Neural cell (in vitro differentiated cells): Measurements from ENCODE around the gene PRSS2. TPM values are rescaled to one million over a fixed set of nuclear protein-coding genes. Genes with fewer than 3 reads are reported as not detected.

ENCODE experiments used
- H2AFZ ChIP-seq: fragments of 200-600, 300-800 bp; sonication (generic), shearing (Covaris generic); 2 replicates; pipeline ENCODE4 v1.6.0; 2014; ENCODE audit warnings: low read depth, mild to moderate bottlenecking, antibody characterized with exemption, low read length, moderate library complexity
- H3F3A ChIP-seq: fragments of 200-600 bp; shearing (Covaris generic); 2 replicates; pipeline ENCODE4 v1.6.1; 2016; ENCODE audit warnings: mild to moderate bottlenecking, moderate library complexity, mixed read lengths, antibody characterized with exemption, low read length; ENCODE audit not compliant: insufficient read depth, poor library complexity, severe bottlenecking
- H3K27ac ChIP-seq: fragments of 200-600, 300-800 bp; sonication (generic), shearing (Covaris generic); 2 replicates; pipeline ENCODE4 v1.5.1; 2014; ENCODE audit warnings: mild to moderate bottlenecking, low read length, moderate library complexity
- H3K27me3 ChIP-seq: fragments of 300-800, 200-600 bp; sonication (generic), shearing (Covaris generic); 2 replicates; pipeline ENCODE4 v1.6.0; 2014; ENCODE audit warnings: mild to moderate bottlenecking, low read depth, low read length, moderate library complexity; ENCODE audit not compliant: insufficient read depth
- H3K36me3 ChIP-seq: fragments of 300-800, 200-600 bp; sonication (generic), shearing (Covaris generic); 2 replicates; pipeline ENCODE4 v1.5.1; 2014; ENCODE audit warnings: mild to moderate bottlenecking, antibody characterized with exemption, low read length, moderate library complexity; ENCODE audit not compliant: insufficient read depth
- H3K4me2 ChIP-seq: fragments of 300-800, 200-600 bp; sonication (generic), shearing (Covaris generic); 2 replicates; pipeline ENCODE4 v1.6.0; 2014; ENCODE audit warnings: mild to moderate bottlenecking, low read length
- H3K4me3 ChIP-seq: fragments of 300-800, 200-600 bp; sonication (generic), shearing (Covaris generic); 2 replicates; pipeline ENCODE4 v1.5.1; 2014; ENCODE audit warnings: mild to moderate bottlenecking, low read length, moderate library complexity
- H3K79me2 ChIP-seq: fragments of 200-600 bp; shearing (Covaris generic); replicated peaks from 2 replicates; pipeline ENCODE4 v1.6.0; 2014; ENCODE audit warnings: mild to moderate bottlenecking, low read length, moderate library complexity; ENCODE audit not compliant: insufficient read depth
- H3K9ac ChIP-seq: fragments of 300-800, 200-600 bp; sonication (generic), shearing (Covaris generic); 2 replicates; pipeline ENCODE4 v1.6.1; 2016; ENCODE audit warnings: mild to moderate bottlenecking, low read length, mixed read lengths
- H3K9me2 ChIP-seq: fragments of 200-600 bp; shearing (Covaris generic); 2 replicates; pipeline ENCODE4 v1.6.1; 2016; ENCODE audit warnings: mild to moderate bottlenecking, low read length, mixed read lengths; ENCODE audit not compliant: insufficient read depth
- H3K9me3 ChIP-seq: fragments of 200-600, 300-800 bp; sonication (generic), shearing (Covaris generic); 2 replicates; pipeline ENCODE4 v1.6.1; 2016; ENCODE audit warnings: mild to moderate bottlenecking, mixed run types, low read length, moderate library complexity, mixed read lengths
- H4K20me1 ChIP-seq: fragments of 200-600 bp; shearing (Covaris generic); 2 replicates; pipeline ENCODE4 v1.6.1; 2016; ENCODE audit warnings: mild to moderate bottlenecking, mixed run types; ENCODE audit not compliant: insufficient read depth
- CTCF ChIP-seq: fragments of 450-650 bp; IDR thresholded peaks from 2 replicates; pipeline ENCODE4 v1.5.1; 2014; ENCODE audit warnings: antibody characterized with exemption, mild to moderate bottlenecking, moderate library complexity; ENCODE audit not compliant: poor library complexity, severe bottlenecking
- EP300 ChIP-seq: fragments of 450-650 bp; conservative IDR thresholded peaks from 2 replicates; pipeline ENCODE4 v1.6.1; 2014; ENCODE audit warnings: antibody characterized with exemption, mild to moderate bottlenecking, moderate library complexity; ENCODE audit not compliant: poor library complexity, severe bottlenecking
- EZH2 ChIP-seq: fragments of 200-600, 300-800 bp; shearing (Covaris generic), sonication (generic); IDR thresholded peaks from 2 replicates; pipeline ENCODE4 v1.6.1; 2014; ENCODE audit warnings: antibody characterized with exemption, low read length, borderline replicate concordance, mild to moderate bottlenecking; ENCODE audit not compliant: insufficient read depth, poor library complexity, severe bottlenecking
- MXI1 ChIP-seq: fragments of 450-650 bp; conservative IDR thresholded peaks from 2 replicates; pipeline ENCODE4 v1.6.1; 2014; ENCODE audit warnings: antibody characterized with exemption, mild to moderate bottlenecking; ENCODE audit not compliant: poor library complexity, severe bottlenecking
- POLR2AphosphoS5 ChIP-seq: IDR thresholded peaks from 2 replicates; pipeline ENCODE4 v1.6.1; 2012
- RAD21 ChIP-seq: fragments of 450-650 bp; conservative IDR thresholded peaks from 2 replicates; pipeline ENCODE4 v1.6.1; 2014; ENCODE audit warnings: antibody characterized with exemption, mild to moderate bottlenecking, moderate library complexity
- SMC3 ChIP-seq: fragments of 450-650 bp; conservative IDR thresholded peaks from 2 replicates; pipeline ENCODE4 v1.6.1; 2014; ENCODE audit warnings: antibody characterized with exemption, mild to moderate bottlenecking, moderate library complexity; ENCODE audit not compliant: poor library complexity
- TAF1 ChIP-seq: IDR thresholded peaks from 2 replicates; pipeline ENCODE4 v1.6.1; 2012; ENCODE audit warnings: low read depth
- polyA plus RNA-seq: library from polyadenylated mRNA; depleted of rRNA; stranded (reverse); fragments of >200 nt; gene quantifications from 2 replicates; pipeline ENCODE4 v1.2.3, GENCODE V29; 2014
- TF ChIP-seq, protein P1 (sequence below): IDR thresholded peaks from 2 replicates; pipeline ENCODE4 v1.6.1; 2012; ENCODE audit warnings: borderline replicate concordance

Gene PRSS2
- polyA plus RNA-seq, 1 donor from 2014 or later, result not detected

GRCh38 chr7:142796501-142797390 lies 26.0 kb downstream of the PRSS2 start:
- Histone ChIP-seq H2AFZ (no peak overlapping the region), H3K4me2 (no peak overlapping the region), H3K27me3 (peaks cover 54% of the 10 kb centered on the region)

DNA sequence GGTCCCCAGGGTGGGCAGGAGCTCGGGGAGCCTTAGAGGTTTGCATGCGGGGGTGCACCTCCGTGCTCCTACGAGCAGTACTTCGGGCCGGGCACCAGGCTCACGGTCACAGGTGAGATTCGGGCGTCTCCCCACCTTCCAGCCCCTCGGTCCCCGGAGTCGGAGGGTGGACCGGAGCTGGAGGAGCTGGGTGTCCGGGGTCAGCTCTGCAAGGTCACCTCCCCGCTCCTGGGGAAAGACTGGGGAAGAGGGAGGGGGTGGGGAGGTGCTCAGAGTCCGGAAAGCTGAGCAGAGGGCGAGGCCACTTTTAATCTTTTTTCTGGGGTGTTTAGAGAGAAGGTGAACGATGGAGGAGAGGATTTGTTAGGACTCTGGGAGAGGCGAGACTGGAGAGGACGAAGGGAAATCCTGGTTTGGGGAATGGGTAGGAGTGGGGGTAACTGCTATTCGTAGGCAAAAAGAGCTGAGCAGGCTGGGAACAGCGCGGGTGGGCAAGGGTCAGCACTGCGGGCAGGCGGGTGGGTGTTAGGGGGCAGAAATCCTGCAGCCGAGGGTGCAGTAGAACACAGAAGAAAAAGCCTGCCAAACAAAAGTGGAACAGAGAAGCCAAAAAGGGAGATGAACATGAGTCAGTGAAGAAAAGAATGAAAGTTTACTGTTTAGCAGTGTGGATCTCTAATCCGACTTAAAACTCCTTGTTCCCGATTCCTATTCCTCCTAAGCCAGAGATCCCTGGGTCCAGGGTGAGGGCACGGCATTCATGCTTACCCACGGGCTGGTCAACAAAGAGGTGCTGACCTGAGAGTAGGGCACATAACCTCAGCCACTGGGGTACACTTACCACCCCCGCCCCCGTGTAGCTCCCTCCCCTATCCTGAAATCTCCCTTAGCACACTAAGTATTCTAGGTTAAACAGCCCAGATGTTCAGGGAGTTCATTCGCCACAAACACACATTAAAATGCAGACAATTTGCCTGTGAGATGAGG lies 26.9 kb downstream of the PRSS2 start:
- no peaks in the 10 kb centered on the region for H3K36me3 ChIP-seq
- H3K27ac ChIP-seq, result no peak overlapping the region
- H3K4me3 ChIP-seq, result peak overlapping the region; percentile 62
- no peaks in the 10 kb centered on the region for H3K9me2 ChIP-seq
- no peak overlapping the region for H2AFZ ChIP-seq
- peaks cover 54% of the 10 kb centered on the region for H3K27me3 ChIP-seq
- H3F3A ChIP-seq, result no peaks in the 10 kb centered on the region
- no peak overlapping the region for H3K9ac ChIP-seq
- no peaks in the 10 kb centered on the region for H4K20me1 ChIP-seq
- H3K9me3 ChIP-seq, result no peaks in the 10 kb centered on the region
- H3K4me2 ChIP-seq, result no peak overlapping the region
- TF ChIP-seq RAD21 (no peak), SMC3 (no peak), MXI1 (no peak), TAF1 (no peak), EP300 (no peak)
- H3K79me2 ChIP-seq, result no peaks in the 10 kb centered on the region

More at GRCh38 chr7:142796501-142797390, 26.0 kb downstream of the PRSS2 start:
- Histone ChIP-seq H3K79me2 (no peaks in the 10 kb centered on the region), H3K27ac (no peak overlapping the region), H3K4me3 (peak overlapping the region; percentile 62), H3K36me3 (no peaks in the 10 kb centered on the region), H3K9ac (no peak overlapping the region), H3K9me2 (no peaks in the 10 kb centered on the region), H3K9me3 (no peaks in the 10 kb centered on the region), H3F3A (no peaks in the 10 kb centered on the region), H4K20me1 (no peaks in the 10 kb centered on the region)
- TF ChIP-seq EP300 (no peak), EZH2 (peak; percentile 55), RAD21 (no peak)

- Histone ChIP-seq H3K27ac (no peak overlapping the region), H3K9me2 (no peaks in the 10 kb centered on the region), H2AFZ (no peak overlapping the region), H3K9me3 (no peaks in the 10 kb centered on the region), H3K79me2 (no peaks in the 10 kb centered on the region), H3K4me2 (no peak overlapping the region), H3K36me3 (no peaks in the 10 kb centered on the region), H3K4me3 (no peak overlapping the region), H3K9ac (no peak overlapping the region), H3K27me3 (peaks cover 54% of the 10 kb centered on the region), H3F3A (no peaks in the 10 kb centered on the region), H4K20me1 (no peaks in the 10 kb centered on the region)
- TF ChIP-seq MXI1, result no peak
- no peak for TF ChIP-seq TAF1
- no peak for TF ChIP-seq POLR2AphosphoS5
- TF ChIP-seq, protein P1, sequence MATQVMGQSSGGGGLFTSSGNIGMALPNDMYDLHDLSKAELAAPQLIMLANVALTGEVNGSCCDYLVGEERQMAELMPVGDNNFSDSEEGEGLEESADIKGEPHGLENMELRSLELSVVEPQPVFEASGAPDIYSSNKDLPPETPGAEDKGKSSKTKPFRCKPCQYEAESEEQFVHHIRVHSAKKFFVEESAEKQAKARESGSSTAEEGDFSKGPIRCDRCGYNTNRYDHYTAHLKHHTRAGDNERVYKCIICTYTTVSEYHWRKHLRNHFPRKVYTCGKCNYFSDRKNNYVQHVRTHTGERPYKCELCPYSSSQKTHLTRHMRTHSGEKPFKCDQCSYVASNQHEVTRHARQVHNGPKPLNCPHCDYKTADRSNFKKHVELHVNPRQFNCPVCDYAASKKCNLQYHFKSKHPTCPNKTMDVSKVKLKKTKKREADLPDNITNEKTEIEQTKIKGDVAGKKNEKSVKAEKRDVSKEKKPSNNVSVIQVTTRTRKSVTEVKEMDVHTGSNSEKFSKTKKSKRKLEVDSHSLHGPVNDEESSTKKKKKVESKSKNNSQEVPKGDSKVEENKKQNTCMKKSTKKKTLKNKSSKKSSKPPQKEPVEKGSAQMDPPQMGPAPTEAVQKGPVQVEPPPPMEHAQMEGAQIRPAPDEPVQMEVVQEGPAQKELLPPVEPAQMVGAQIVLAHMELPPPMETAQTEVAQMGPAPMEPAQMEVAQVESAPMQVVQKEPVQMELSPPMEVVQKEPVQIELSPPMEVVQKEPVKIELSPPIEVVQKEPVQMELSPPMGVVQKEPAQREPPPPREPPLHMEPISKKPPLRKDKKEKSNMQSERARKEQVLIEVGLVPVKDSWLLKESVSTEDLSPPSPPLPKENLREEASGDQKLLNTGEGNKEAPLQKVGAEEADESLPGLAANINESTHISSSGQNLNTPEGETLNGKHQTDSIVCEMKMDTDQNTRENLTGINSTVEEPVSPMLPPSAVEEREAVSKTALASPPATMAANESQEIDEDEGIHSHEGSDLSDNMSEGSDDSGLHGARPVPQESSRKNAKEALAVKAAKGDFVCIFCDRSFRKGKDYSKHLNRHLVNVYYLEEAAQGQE, result no peak
- TF ChIP-seq EZH2, result no peak
- no peak for TF ChIP-seq EP300
- no peak for TF ChIP-seq CTCF
- TF ChIP-seq RAD21, result no peak
- TF ChIP-seq SMC3, result no peak
These were observed 28.0 kb downstream of the PRSS2 start for GRCh38 chr7:142798451-142799436.
